ENCODE results near the gene CMBL.
"Not testable (repeated sequence)": the region's sequence is repeated elsewhere in the genome, so short reads cannot be mapped to it uniquely, and the experiment has no call there.

CMBL gene

GRCh38 chr5:10253390-10253789 is 54.3 kb downstream of the CMBL start:
- DNase-seq = no peak

- DNase-seq = no peak
Observed at GRCh38 chr5:10251405-10251804, 56.3 kb downstream of the CMBL start.

GRCh38 chr5:10250806-10251276 is 56.9 kb downstream of the CMBL start:
- no peak for DNase-seq

GRCh38 chr5:10249948-10250805 is 57.5 kb downstream of the CMBL start, which contains the start of gene CCT5:
CCT5 (plus strand) TSS chr5:10250280; CDS start chr5:10250341, 61 bp downstream.
- DNase-seq = peak; percentile 100

- DNase-seq = peak in 1 of 2 experiments; percentile 48
Observed at GRCh38 chr5:10248378-10249260, 59.1 kb downstream of the CMBL start.

GRCh38 chr5:10247217-10247616 is 60.5 kb downstream of the CMBL start:
- DNase-seq = not testable (repeated sequence)

- DNase-seq = peak; percentile 33 to 85
Observed at GRCh38 chr5:10246761-10247160, 60.9 kb downstream of the CMBL start.

GRCh38 chr5:10244342-10244944 is 63.3 kb downstream of the CMBL start:
- DNase-seq = no peak

GRCh38 chr5:10243660-10244240 is 64.0 kb downstream of the CMBL start:
- no peak for DNase-seq

GRCh38 chr5:10235350-10235749 is 72.4 kb downstream of the CMBL start:
- DNase-seq = no peak

GRCh38 chr5:10233505-10233904 is 74.2 kb downstream of the CMBL start:
- DNase-seq = peak in 1 of 2 experiments; percentile 55

GRCh38 chr5:10233011-10233410 is 74.7 kb downstream of the CMBL start:
- DNase-seq = no peak

- no peak for DNase-seq
Observed at GRCh38 chr5:10232386-10232785, 75.3 kb downstream of the CMBL start.

- peak in 1 of 2 experiments; percentile 20 for DNase-seq
Observed at GRCh38 chr5:10229306-10230048, 78.2 kb downstream of the CMBL start.

- DNase-seq = no peak
Observed at GRCh38 chr5:10228288-10228687, 79.4 kb downstream of the CMBL start.

Data from NCI-H446 (cell line).